ENCODE data around the gene CPPED1.

- TF ChIP-seq CTCF (IDR thresholded peaks at IDR 0.05 in 2 of 3, conservative IDR thresholded peaks at IDR 0.05 in 1 of 3; ENCODE audit: borderline replicate concordance in 1 of 3, insufficient read depth in 1 of 3, low read depth in 2 of 3, low read length in 2 of 3) = no peak
- no peak for TF ChIP-seq EZH2 (IDR thresholded peaks at IDR 0.05)
- no peak for TF ChIP-seq JUND (IDR thresholded peaks at IDR 0.05)
- no peak for TF ChIP-seq RAD21 (IDR thresholded peaks at IDR 0.05; ENCODE audit: low read depth)
- TF ChIP-seq SP1 (IDR thresholded peaks at IDR 0.05; ENCODE audit: low read depth) = no peak
- no peak for TF ChIP-seq YY1 (IDR thresholded peaks at IDR 0.05; ENCODE audit: extremely low read depth, insufficient replicate concordance, low read depth, low read length)
- no peak for TF ChIP-seq CEBPB (IDR thresholded peaks at IDR 0.05; ENCODE audit: low read depth)
- TF ChIP-seq REST (IDR thresholded peaks at IDR 0.05; ENCODE audit: low read depth) = no peak
- no peak for TF ChIP-seq POLR2A (IDR thresholded peaks at IDR 0.05; ENCODE audit: borderline replicate concordance, extremely low read depth, insufficient read depth, insufficient read length)
- no peak for TF ChIP-seq MAX (IDR thresholded peaks at IDR 0.05)
- no peak for TF ChIP-seq EZH2phosphoT487 (IDR thresholded peaks at IDR 0.05; ENCODE audit: borderline replicate concordance)
- TF ChIP-seq ZNF274 (IDR thresholded peaks at IDR 0.05; ENCODE audit: low read depth, low read length) = no peak
- TF ChIP-seq TCF7L2 (IDR thresholded peaks at IDR 0.05; ENCODE audit: borderline replicate concordance, extremely low read depth, insufficient read depth, insufficient read length) = no peak
Measured at GRCh38 chr16:12703935-12704334, 99.8 kb downstream of the CPPED1 start.
